ENCODE data around the gene RAB7B. TPM values are rescaled to one million over a fixed set of nuclear protein-coding genes. Genes with fewer than 3 reads are reported as not detected.

The RAB7B gene
- total RNA-seq, 1 donor from 2014 or later: not detected

- Histone ChIP-seq H3K36me3 (no peaks in the 10 kb centered on the region), H3K27ac (no peak overlapping the region), H3K9me3 (ENCODE audit: low read depth) (peaks cover 6% of the 10 kb centered on the region), H4K20me1 (ENCODE audit: low read depth) (no peaks in the 10 kb centered on the region), H2AFZ (replicated peaks) (no peak overlapping the region), H3F3A (ENCODE audit: low read depth) (no peaks in the 10 kb centered on the region), H3K79me2 (ENCODE audit: low read depth) (no peaks in the 10 kb centered on the region), H3K9ac (no peak overlapping the region), H3K4me1 (peaks cover 4% of the 10 kb centered on the region), H3K27me3 (no peaks in the 10 kb centered on the region), H3K4me2 (no peak overlapping the region), H3K4me3 (no peak overlapping the region)
- no peak overlapping the region for H3K27ac Mint-ChIP-seq
- H3K36me3 Mint-ChIP-seq: peaks cover 3% of the 10 kb centered on the region
- peaks cover 2% of the 10 kb centered on the region for H3K27me3 Mint-ChIP-seq (ENCODE audit: insufficient read depth, low read depth)
- peaks cover 14% of the 10 kb centered on the region for H3K9me3 Mint-ChIP-seq
- no peak for TF ChIP-seq EZH2 (IDR thresholded peaks at IDR 0.05)
- no peak for TF ChIP-seq CTCF (IDR thresholded peaks at IDR 0.05)
- no peak for TF ChIP-seq EZH2phosphoT487 (IDR thresholded peaks at IDR 0.05)
- DNase-seq (ENCODE audit: low spot score): no peak
- H3K4me3 Mint-ChIP-seq: no peak overlapping the region
- peaks cover 13% of the 10 kb centered on the region for H3K4me1 Mint-ChIP-seq
These were observed 46.9 kb upstream of the RAB7B start for GRCh38 chr1:206049919-206050600.

- Mint-ChIP-seq H3K36me3 (peaks cover 3% of the 10 kb centered on the region), H3K27me3 (ENCODE audit: insufficient read depth, low read depth) (peaks cover 2% of the 10 kb centered on the region), H3K4me3 (no peak overlapping the region), H3K27ac (no peak overlapping the region), H3K9me3 (peaks cover 14% of the 10 kb centered on the region), H3K4me1 (peaks cover 13% of the 10 kb centered on the region)
- no peaks in the 10 kb centered on the region for H3F3A ChIP-seq (ENCODE audit: low read depth)
- no peaks in the 10 kb centered on the region for H3K79me2 ChIP-seq (ENCODE audit: low read depth)
- H2AFZ ChIP-seq (replicated peaks): no peak overlapping the region
- no peak overlapping the region for H3K4me3 ChIP-seq
- no peak for TF ChIP-seq EZH2 (IDR thresholded peaks at IDR 0.05)
- TF ChIP-seq EZH2phosphoT487 (IDR thresholded peaks at IDR 0.05): no peak
- TF ChIP-seq CTCF (IDR thresholded peaks at IDR 0.05): no peak
- no peak overlapping the region for H3K4me2 ChIP-seq
- no peak overlapping the region for H3K9ac ChIP-seq
- H4K20me1 ChIP-seq (ENCODE audit: low read depth): no peaks in the 10 kb centered on the region
- no peaks in the 10 kb centered on the region for H3K27me3 ChIP-seq
- H3K27ac ChIP-seq: no peak overlapping the region
- H3K36me3 ChIP-seq: no peaks in the 10 kb centered on the region
- DNase-seq (ENCODE audit: low spot score): no peak
- H3K4me1 ChIP-seq: peaks cover 4% of the 10 kb centered on the region
- peaks cover 6% of the 10 kb centered on the region for H3K9me3 ChIP-seq (ENCODE audit: low read depth)
These were observed 46.1 kb upstream of the RAB7B start for GRCh38 chr1:206049293-206049692.

GRCh38 chr1:206048582-206048981 is 45.4 kb upstream of the RAB7B start:
- H3K9me3 Mint-ChIP-seq: peaks cover 14% of the 10 kb centered on the region
- Histone ChIP-seq H3K9me3 (ENCODE audit: low read depth) (peaks cover 6% of the 10 kb centered on the region), H3K79me2 (ENCODE audit: low read depth) (no peaks in the 10 kb centered on the region), H3K4me2 (no peak overlapping the region), H3F3A (ENCODE audit: low read depth) (no peaks in the 10 kb centered on the region), H4K20me1 (ENCODE audit: low read depth) (no peaks in the 10 kb centered on the region), H3K27me3 (no peaks in the 10 kb centered on the region), H3K4me1 (peaks cover 4% of the 10 kb centered on the region), H2AFZ (replicated peaks) (no peak overlapping the region), H3K36me3 (no peaks in the 10 kb centered on the region), H3K4me3 (no peak overlapping the region), H3K9ac (no peak overlapping the region), H3K27ac (no peak overlapping the region)
- H3K36me3 Mint-ChIP-seq: peaks cover 3% of the 10 kb centered on the region
- DNase-seq (ENCODE audit: low spot score): peak; percentile 22
- peaks cover 13% of the 10 kb centered on the region for H3K4me1 Mint-ChIP-seq
- H3K27ac Mint-ChIP-seq: no peak overlapping the region
- H3K27me3 Mint-ChIP-seq (ENCODE audit: insufficient read depth, low read depth): peaks cover 2% of the 10 kb centered on the region
- TF ChIP-seq EZH2phosphoT487 (IDR thresholded peaks at IDR 0.05): no peak
- TF ChIP-seq CTCF (IDR thresholded peaks at IDR 0.05): no peak
- TF ChIP-seq EZH2 (IDR thresholded peaks at IDR 0.05): no peak
- H3K4me3 Mint-ChIP-seq: no peak overlapping the region

Measured in neural progenitor cell (in vitro differentiated cells).